Measurements from ENCODE around the gene CA12.
"Not testable (repeated sequence)": the region's sequence is repeated elsewhere in the genome, so short reads cannot be mapped to it uniquely, and the experiment has no call there.

The CA12 gene

DNA sequence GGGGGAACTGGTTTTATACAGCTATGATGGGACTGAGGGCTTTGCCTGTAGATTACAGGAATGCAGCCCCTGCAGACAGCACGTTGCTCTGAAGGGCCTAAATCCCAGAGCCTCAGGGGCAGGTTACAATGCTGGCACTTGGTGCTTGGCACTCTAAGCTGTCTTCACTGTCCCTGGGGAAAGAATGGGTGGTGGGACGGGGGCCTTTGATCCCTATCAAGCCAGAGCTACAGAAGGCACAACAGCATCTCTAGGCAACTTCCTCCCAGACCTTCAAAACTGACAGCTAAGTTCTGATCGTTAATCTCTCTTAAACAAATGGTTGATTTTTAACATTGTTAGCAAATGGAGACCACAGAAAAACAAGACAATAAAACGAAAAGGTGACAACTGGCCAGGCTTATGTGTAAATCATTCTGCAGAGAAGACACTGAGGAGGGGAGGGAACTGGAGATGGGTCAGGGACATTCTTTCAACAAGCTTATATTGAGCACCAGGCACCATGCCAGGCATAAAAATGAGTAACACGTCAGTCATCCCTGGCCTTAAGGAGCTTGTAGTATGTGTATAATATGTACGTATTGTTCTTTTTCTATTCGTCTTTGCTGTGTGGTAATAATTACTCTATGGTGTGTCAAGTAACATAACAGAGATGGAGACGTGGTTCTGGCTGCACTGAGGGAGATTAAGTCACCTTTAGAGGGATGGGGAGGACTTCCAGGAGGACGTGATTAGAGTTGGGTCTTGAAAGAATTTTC is 49.1 kb downstream of the CA12 start:
- DNase-seq = peak; percentile 47

GRCh38 chr15:63331456-63331855 is 50.2 kb downstream of the CA12 start:
- no peak for DNase-seq

- DNase-seq = no peak
Observed at GRCh38 chr15:63330926-63331325, 50.7 kb downstream of the CA12 start.

GRCh38 chr15:63329567-63330350 is 51.9 kb downstream of the CA12 start:
- DNase-seq = no peak

- no peak for DNase-seq
Observed at GRCh38 chr15:63327648-63328421, 53.8 kb downstream of the CA12 start.

DNA sequence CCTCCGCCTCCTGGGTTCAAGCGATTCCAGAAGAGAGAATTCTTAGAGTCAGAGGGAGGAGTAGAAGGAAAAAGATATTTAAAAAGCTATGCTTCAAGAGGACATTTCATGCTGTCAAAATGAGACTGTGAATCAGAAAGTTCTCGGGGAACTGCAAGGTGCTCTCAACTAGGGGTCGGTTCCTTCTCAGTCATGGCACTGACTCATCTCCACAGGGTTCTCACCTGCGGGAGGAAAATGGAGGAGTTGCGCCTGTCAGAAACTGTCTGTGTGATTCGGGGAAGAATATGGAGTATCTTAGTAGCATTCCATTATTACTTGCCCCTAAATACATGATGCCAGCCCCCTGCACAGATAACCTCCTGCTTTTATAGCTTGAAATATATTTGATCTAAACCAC is 56.9 kb downstream of the CA12 start:
- no peak for DNase-seq

DNA sequence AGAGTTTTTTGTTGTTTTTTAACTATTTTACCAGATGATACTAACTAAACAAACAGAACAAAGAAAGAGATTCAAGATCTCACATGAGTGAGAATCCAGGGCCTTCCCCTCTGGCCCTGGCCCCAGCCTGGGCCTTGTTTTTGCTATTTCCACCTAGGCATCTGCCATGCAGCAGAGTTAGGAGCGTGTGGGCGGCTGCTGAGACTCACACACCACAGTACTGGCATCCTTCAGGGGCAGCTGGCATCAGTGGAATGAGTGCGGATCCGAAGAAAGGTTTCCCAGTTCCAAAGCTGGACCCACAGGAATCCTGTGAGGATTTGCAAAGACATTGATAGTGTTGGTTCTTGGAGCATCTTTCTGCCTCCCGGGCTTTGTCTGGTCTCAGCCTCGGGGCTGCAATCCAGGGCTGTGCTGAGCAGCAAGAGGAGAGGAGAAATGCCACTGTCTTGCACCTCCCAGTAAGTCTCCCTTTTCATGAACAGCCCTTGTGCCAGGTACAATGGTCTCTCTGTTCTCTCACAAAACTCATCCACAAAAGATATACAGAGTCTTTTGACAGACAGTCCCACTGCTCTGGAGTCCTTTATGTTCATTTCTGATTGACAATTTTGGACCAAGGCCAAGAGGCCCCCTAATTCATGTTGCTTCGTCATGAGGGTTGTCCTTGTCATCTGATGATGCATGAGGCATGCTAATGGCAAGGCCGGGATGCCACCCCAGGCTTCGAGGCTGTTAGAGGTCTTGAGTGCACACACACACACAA is 57.7 kb downstream of the CA12 start:
- DNase-seq = no peak

- DNase-seq = no peak
Observed at GRCh38 chr15:63322541-63322940, 59.1 kb downstream of the CA12 start.

DNA sequence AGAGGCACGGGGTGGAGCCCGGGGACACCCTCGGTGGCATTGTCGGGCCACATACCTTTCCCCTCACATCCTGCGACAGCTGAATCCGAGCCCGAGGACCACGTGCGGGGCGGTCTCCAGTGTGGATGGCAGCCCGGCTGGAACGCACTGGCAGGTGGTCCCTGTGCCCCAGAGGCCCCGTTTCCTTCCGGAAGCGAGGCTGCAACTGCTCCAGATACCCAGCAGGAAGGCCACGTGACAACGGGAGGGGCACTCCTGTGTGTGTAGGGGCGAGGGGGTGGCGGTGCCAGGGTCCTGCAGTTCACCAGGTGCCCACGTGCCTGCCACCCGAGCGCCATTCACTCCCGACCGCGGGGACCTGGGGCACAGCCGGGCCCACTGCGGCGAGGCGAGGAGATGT is 60.2 kb downstream of the CA12 start:
- no peak for DNase-seq

- DNase-seq = not testable (repeated sequence)
Observed at GRCh38 chr15:63320981-63321380, 60.7 kb downstream of the CA12 start.

DNA sequence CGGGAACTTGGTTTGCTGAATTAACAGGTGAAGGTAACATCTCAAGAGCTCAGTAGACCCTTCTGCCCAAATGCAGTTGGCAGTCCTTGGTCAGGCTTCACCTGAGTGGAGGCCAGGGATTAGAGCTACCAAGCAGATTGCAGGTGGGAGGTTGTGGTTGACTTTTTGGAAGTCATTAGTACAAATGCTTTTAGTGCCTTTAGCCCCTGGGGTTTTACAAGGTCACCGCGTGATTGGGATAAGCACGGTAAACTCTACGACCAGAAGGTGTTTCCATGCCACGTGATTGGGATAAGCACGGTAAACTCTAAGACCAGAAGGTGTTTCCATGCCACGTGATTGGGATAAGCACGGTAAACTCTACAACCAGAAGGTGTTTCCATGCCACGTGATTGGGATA is 61.2 kb downstream of the CA12 start:
- not testable (repeated sequence) for DNase-seq

DNA sequence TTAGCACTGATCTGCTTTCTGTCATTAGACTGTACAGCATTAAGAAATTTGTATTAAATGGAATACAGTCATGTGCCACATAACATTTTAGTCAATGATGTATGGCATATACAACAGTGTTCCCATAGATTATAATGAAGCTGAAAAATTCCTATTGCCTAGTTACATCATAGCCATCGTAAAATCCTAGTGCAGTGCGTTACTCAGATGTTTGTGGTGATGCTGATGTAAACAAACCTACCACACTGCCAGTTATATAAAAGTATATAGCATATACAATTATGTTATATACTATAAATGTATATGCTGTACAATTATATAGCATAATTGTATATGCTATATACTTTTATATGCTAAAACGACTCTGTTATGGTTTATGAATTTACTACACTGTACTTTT is 62.6 kb downstream of the CA12 start:
- DNase-seq = no peak

GRCh38 chr15:63318344-63318743 is 63.3 kb downstream of the CA12 start:
- DNase-seq = no peak

- no peak for DNase-seq
Observed at GRCh38 chr15:63314409-63314808, 67.2 kb downstream of the CA12 start.

GRCh38 chr15:63313825-63314224 is 67.8 kb downstream of the CA12 start:
- DNase-seq = no peak

DNA sequence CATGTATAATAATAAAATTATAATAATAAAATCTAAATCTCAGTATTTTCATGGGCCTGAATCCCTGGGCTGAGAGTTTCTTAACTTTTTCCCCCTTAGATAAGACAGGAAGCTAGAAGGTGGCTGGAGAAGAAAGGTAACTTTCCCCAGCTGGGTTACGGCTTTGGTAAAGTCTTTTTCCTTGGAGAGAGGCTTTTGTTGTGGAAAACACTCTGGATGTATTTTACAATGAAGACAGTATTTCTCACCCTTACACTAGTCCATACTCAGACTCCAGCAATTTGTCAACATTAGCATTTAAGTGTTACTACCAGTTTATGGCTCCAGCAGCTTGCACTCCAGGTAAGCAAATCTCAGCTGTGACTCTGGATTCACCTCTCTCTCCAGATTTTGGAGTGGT is 69.4 kb downstream of the CA12 start:
- no peak for DNase-seq

DNA sequence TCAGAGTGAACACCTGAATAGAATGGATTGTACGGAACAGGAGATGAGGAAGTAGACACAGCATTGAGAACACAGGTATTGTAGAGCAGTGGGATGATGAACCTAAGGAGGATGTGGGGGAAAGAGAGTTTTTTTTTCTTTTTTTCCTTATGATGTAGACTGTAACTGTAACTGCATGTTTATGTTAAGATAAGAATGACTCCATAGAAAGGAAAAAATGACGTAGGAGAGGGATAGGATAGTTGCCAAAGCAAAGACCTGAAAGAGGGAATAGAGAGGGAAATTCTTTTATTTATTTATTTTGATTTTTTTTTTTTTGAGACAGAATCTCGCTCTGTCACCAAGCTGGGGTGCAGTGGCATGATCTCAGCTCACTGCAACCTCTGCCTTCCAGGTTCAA is 71.0 kb downstream of the CA12 start:
- DNase-seq = no peak

GRCh38 chr15:63308947-63309346 is 72.7 kb downstream of the CA12 start:
- DNase-seq = no peak

GRCh38 chr15:63308491-63308890 is 73.2 kb downstream of the CA12 start:
- DNase-seq = no peak

DNA sequence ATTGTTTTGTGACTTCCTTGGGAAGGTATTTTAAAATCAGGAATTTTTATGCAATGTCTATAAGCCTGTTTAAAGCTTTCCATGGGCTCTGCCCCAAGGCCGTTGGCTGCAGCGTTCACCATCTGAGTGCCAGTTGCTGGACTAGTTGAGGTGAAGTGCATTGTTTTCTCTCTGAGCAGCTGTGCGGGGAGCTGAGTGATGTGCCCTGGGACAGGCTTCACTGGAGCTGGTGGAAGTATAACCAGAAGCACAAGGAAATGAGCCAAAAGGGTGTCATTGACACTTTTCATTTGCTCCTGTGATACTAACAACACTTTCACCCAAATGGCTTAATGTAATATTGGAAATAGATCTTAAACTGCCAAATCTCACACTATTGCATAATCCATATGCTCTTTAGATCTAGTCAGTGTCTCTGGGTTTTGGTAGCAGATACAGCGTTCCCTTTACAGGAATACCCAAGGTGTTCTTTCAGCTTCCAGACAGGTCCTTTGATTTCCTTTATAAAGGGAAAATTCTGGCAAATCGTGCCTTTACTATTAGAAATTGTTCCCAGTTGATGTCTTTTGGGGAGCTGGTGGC is 75.1 kb downstream of the CA12 start:
- no peak for DNase-seq

GRCh38 chr15:63305260-63305659 is 76.4 kb downstream of the CA12 start:
- DNase-seq = no peak

GRCh38 chr15:63301088-63301487 is 80.6 kb downstream of the CA12 start:
- DNase-seq = no peak

Data from amniotic stem cell (primary cell).